ENCODE results near the gene SLC9A2.

SLC9A2 gene

GRCh38 chr2:102735416-102736109 is 116.2 kb downstream of the SLC9A2 start:
- peak; percentile 51 for DNase-seq (ENCODE audit: low spot score)

GRCh38 chr2:102736110-102736409 is 116.7 kb downstream of the SLC9A2 start:
- peak; percentile 61 for DNase-seq (ENCODE audit: low spot score)

GRCh38 chr2:102736410-102737409 is 117.4 kb downstream of the SLC9A2 start:
- DNase-seq (ENCODE audit: low spot score): peak; percentile 89

- no peak for DNase-seq (ENCODE audit: low spot score)
Measured at GRCh38 chr2:102737431-102737830, 118.1 kb downstream of the SLC9A2 start.

- DNase-seq (ENCODE audit: low spot score): no peak
Measured at GRCh38 chr2:102743259-102743658, 123.9 kb downstream of the SLC9A2 start.

- no peak for DNase-seq (ENCODE audit: low spot score)
Measured at GRCh38 chr2:102748107-102748506, 128.8 kb downstream of the SLC9A2 start.

- DNase-seq (ENCODE audit: low spot score): no peak
Measured at GRCh38 chr2:102749938-102750337, 130.6 kb downstream of the SLC9A2 start.

GRCh38 chr2:102753563-102754159 is 134.3 kb downstream of the SLC9A2 start:
- no peak for DNase-seq (ENCODE audit: low spot score)

- DNase-seq (ENCODE audit: low spot score): no peak
Measured at GRCh38 chr2:102754456-102755145, 135.2 kb downstream of the SLC9A2 start.

- DNase-seq (ENCODE audit: low spot score): no peak
Measured at GRCh38 chr2:102755284-102755683, 135.9 kb downstream of the SLC9A2 start.

GRCh38 chr2:102758439-102758838 is 139.1 kb downstream of the SLC9A2 start:
- DNase-seq (ENCODE audit: low spot score): no peak

Measured in ecto neural progenitor cell (in vitro differentiated cells).